Inflammatory macrophage (primary cell): ENCODE data around the gene SNCAIP.
"Not testable (repeated sequence)": the region's sequence is repeated elsewhere in the genome, so short reads cannot be mapped to it uniquely, and the experiment has no call there.

ENCODE experiments used
- DNase-seq, 2 donors: peaks; one replicate each; pipeline ENCODE4 v3.0.0-alpha.2; 2020 to 2022

The SNCAIP gene

GRCh38 chr5:122315521-122315920 lies 3.5 kb downstream of the SNCAIP start:
- no peak for DNase-seq

GRCh38 chr5:122316656-122317055 lies 4.6 kb downstream of the SNCAIP start:
- no peak for DNase-seq

DNA sequence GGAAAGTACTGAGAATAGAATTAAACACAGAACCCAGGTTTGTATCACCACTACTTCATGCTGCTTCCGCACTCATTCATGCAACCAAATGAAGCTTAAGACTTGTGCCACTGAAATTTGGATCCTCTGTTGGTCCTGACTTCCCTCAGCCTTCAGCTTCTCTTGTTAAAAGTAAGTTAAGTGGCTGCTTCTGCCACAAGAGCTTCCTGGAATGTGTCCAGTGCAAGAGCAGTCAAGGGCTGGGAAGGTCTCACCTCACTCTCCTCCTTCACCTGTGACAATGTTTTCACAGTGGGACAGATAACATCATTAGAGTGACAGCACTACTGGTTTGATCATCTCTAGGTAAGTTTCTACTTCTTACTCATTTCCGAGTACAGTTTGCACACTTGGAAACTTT lies 7.9 kb downstream of the SNCAIP start:
- DNase-seq: no peak

- DNase-seq: no peak
Measured at GRCh38 chr5:122321921-122322320, 9.9 kb downstream of the SNCAIP start.

DNA sequence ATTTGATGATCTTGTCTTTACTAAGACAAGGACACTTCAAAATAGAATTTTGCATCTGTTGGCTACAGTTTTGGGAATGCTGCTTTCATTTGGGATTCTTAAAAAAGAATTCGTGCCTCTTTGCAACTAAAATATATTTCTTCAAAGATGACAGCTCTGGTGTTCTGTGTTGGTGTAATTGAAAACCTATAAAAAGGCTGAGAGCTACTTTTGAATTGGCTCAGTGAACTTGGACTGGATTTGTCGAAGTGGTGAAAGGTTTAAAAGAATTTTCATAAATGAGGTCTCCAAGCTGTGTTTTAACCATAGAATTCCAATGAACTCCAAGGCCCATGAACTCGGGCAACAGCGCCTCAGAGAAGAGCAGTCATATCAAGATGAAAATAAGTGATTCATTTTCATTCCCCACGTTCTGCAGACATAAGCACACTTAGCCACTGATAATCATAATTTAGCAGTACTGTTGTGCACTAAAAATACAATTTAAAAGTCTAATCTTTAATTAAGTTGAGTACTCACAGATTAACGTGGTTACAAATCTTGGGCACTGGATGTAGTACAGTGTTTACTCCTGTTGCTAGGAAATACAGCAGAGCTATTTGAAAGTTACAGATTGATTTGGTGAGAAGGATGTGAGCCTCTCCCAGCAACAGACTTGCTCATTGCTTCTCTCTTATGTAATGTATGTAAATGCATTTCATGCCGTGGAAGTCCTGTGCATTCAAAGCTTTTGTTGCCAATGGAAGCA lies 10.9 kb downstream of the SNCAIP start:
- no peak for DNase-seq

GRCh38 chr5:122323738-122324137 lies 11.7 kb downstream of the SNCAIP start:
- no peak for DNase-seq

- no peak for DNase-seq
Measured at GRCh38 chr5:122327110-122327509, 15.1 kb downstream of the SNCAIP start.

GRCh38 chr5:122330881-122331280 lies 18.8 kb downstream of the SNCAIP start:
- no peak for DNase-seq

DNA sequence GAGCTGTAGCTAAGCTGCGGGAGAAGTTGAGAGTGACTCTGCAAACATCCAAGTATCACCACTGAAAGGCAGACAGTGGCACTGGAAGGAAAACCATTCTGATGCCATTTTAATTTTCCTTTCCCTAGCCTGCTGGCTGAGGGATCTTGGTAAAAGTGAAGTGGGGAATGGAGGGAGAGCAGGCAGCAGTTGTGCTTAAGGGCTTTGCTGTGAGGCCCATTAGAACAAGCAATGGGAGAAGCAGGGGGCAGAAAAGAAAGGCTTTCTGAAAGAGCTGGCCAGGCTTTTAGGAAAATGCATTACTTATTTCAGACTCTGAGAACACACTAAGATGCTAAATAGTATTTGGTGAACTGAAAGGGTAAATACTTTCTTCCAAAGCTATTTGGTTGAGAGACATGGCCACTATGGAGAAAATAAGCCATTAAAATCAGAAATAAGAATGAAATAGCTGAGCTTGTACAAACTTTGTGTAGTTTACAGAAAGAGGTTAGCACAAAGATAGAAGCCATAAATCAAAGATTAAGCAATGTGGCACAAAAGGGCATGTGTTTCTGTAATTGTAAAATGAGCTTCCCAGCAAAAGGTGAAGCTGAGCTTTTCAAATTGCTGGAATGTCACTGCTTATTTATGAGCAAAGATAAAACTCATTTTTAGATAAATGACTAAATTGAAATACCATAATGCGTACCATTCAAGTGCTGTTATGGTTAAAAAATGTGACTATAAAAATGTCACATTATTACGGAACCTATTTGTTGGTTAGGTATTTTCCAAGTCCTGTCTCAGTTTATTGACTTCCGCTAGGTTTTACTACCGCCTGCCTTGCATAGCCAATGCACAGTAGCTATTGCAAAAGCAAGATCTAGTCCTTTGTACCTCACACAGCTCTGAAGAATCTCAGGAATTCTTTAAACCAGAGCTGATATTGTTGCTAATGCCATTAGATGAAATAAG lies 20.8 kb downstream of the SNCAIP start:
- no peak for DNase-seq

DNA sequence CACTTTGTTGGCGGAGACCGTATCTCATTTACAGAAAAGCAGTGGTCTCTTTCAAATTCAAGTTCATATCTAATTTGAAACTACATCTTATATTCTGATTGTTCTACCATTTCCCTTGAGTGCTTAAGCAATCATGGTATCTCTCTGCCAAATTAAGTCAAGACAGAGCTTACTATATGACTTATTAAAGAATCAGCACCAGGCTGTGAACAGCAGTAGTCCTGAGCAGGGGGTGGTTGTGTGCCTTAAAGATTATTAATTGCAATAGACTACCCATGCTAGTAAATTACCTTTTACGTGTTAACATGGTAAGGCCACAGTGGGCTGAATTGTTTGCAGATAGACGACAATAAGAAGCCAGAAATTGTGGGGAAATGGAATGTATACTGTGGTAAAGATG lies 21.5 kb downstream of the SNCAIP start:
- no peak for DNase-seq

- DNase-seq: no peak
Measured at GRCh38 chr5:122339591-122339990, 27.6 kb downstream of the SNCAIP start.

DNA sequence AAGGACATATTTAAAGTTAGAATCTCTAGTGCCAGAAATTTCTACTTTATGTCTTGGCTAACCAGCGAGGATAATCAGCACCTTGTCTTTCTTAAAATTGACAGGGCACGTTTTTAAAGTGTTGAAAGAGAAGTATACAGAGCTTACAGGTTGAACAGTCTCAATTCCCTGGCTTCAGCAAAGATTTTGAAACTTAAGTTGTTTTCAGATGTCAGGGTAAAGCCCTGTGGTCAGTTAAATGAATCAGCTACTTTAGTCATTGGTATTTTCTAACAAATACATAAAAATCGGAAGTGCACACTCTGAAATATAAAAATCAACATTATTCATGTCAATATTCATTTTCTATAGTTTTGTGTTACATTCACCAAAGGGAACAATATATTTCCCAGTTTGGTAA lies 29.1 kb downstream of the SNCAIP start:
- DNase-seq: no peak

DNA sequence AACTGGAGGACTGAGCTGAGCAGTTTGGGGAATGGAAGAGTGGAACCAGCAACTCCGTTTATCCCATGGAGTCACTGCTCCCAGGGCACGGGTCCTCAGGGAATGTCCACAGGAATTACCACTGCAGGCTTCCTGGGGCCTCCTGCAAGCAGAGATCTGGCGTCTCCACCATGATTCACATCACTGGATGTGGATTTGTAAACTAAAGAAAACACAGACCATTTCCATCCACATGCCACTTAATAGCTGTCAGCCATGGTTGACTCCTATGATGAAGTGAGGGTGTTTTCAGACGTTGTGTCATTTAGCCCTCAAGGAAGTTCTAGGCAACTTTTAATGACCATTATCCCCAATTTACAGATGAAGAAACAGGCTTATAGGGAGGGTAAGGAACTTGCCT lies 30.2 kb downstream of the SNCAIP start:
- no peak for DNase-seq

DNA sequence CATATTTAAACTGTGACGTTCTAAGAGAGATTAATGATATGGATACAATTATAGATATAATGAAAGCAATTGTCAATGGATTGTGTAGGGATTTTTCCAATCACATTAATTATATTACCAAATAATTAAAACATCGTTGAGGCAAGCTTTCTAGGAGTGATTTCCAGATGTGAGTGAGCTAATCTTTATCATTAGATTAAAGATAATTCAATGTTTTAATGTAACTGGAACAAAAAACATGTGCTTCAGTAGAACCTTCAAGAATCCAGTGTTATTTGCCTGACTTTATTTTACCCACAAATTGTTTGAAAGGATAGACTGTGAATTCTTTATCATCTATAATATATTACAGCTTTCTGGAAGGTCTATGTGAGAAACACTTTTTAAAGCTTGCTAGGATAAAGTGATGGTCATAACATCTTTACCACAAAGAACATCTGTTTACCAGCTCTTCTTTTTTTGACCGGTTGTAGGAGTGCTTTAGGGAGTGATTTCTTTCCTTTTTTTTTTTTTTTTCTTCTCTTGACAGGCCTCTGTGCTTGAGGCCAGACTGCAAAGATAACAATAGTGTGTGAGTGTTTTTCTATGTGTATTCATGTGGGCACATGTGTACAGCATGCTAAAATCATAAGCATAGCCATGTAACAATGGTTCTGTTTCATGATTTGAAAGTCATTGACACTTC lies 35.0 kb downstream of the SNCAIP start:
- DNase-seq: no peak

DNA sequence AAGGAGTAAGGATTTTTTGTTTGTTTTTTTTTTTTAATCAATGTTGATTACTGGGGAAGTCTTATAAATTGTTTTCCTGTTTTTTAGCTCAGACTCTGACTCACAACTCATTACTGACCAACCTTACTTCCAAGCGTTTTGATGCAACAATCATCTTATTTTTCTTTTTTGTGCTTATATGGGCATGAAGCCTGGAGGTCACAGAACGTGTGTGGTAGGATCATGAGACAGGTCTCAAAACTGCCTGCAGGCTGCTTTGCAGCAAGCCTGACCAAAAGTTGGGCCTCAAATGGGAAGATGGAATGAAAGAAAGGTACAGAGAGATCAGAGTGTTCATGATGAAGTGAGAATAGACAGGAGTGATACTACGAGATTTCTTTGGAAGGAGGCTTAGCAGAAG lies 38.5 kb downstream of the SNCAIP start:
- no peak for DNase-seq

GRCh38 chr5:122351416-122352157 lies 39.5 kb downstream of the SNCAIP start:
- no peak for DNase-seq

DNA sequence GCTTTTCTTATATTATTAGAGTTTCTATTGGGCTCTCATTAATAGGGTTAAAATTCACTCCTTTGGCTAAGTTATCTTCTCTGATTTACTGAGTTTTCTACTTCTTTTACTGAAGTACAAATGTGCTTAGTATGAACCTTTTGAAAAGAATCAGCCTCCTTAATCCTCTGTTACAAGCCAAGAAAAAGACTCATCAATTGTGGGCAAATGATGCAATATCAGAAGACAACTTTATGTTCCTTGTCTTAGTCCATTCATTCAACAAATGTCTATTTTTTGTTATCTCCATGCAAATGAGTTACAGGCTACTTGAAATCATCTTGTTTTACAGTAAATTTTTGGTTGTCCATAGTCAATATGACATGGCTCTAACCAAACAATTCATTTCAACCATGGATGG lies 40.3 kb downstream of the SNCAIP start:
- no peak for DNase-seq

DNA sequence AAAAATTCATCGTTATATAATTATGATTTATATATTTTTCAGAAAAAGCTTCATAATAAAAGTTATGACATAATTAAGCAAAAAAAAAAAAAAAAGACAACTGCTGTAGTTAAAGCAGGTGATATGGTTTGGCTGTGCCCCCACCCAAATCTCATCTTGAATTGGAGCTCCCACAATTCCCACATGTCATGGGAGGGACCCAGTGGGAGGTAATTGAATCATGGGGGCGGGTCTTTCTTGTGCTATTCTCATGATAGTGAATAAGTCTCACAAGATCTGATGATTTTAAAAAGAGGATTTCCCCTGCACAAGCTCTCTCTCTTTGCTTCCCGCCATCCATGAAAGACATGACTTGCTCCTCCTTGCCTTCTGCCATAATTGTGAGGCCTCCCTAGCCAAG lies 41.3 kb downstream of the SNCAIP start:
- DNase-seq: not testable (repeated sequence)

GRCh38 chr5:122354293-122354692 lies 42.3 kb downstream of the SNCAIP start:
- DNase-seq: no peak

DNA sequence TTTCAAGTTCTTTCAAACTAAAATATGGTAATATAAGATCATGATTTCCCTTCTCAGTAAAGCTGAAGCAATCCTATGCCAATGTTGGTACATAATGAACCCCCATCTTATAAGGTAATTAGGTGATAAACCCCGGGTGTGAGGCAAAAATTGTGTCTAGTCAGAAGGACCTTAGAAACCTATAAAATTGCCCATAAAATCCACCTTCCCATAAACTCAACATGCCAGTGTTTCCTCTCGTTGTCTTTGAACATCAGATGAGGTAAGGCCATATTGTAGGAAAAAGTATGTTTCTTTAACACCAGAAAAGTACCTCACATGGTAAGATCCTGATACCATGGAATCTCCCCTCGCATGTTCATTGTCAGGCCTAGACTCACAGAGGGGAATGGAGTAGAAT lies 43.3 kb downstream of the SNCAIP start:
- no peak for DNase-seq

- no peak for DNase-seq
Measured at GRCh38 chr5:122356855-122357254, 44.8 kb downstream of the SNCAIP start.

DNA sequence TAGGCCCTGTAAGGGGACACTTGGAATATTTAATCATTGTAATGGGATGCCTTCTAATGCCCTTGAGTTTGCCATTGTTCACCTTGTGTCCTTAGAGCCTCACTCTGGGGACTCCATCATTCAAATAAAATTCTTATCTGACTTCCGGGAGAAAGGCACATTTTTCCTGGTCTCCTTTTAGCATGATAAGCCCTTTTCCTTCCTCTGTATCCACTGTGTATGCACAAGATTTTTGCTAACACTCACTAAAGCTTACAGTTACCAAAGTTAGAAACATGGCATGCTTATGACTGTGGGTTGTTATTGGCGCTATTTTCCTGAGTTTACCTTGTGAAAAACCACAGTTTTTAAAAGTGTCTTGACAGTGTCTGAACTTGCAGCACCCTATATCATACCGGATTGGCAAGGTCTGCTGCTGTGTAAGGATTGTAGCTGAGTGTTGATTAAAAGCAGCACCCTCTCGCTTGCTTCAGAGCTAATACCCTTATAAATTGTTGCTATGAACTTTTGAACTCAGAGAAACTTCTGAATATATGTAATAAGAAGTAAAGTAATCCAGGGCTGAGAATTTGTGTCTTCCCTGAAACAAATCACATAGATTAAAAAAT lies 46.4 kb downstream of the SNCAIP start:
- DNase-seq: no peak
